GM12878 (cell line): ENCODE results near the gene PRRC2B. TPM values are rescaled to one million over a fixed set of nuclear protein-coding genes. Genes with fewer than 3 reads are reported as not detected.
A peak's percentile ranks its signal among the peaks of the same experiment; 100 is the strongest.

Experiments
- polyA plus RNA-seq, 11 experiments: library from polyadenylated mRNA; depleted of rRNA in 4 of 11; unstranded in 6 of 11; stranded (reverse) in 5 of 11; fragments of >200 nt; fragmentation: Nextera tagmentation in 4 of 11; fragmentation: Illumina TruSeq in 1 of 11; extraction: Ambion mirVana in 4 of 11; extraction: Trizol in 1 of 11; gene quantifications; 1 replicate in 1 of 11; 2 replicates in 10 of 11; pipeline versions ENCODE4 v1.2.1 to v1.2.3, GENCODE V29; 2011 to 2016; ENCODE audit warnings: inconsistent platforms in 2 of 11, missing spikeins in 2 of 11, low read depth in 1 of 11
- small RNA-seq: library from RNA; depleted of rRNA; stranded (forward); fragments of <200 nt; gene quantifications from one replicate; pipeline ENCODE3, GENCODE V24; 2014
- total RNA-seq, 4 experiments: library from RNA; depleted of rRNA in 3 of 4; stranded (reverse); fragments of >200 nt in 3 of 4; fragmentation: Illumina TruSeq in 1 of 4; extraction: Trizol in 1 of 4; gene quantifications; 2 replicates each; pipeline versions ENCODE4 v1.2.1 to v1.2.3, GENCODE V29; 2013 to 2021

The PRRC2B gene
- total and polyA plus RNA-seq, 10 of the 15 experiments (the other 5 are each of a cell fraction or from before 2014, with no cell fraction given) = 0.84 to 155 (median 28.7) TPM

Small RNA genes lying within 50 kb of the gene (small RNA-seq; reads per million reads assigned to genes)
- 1.0 reads per million, percentile 33 among the genes with 10 or more reads in this experiment for gene SNORD62A
- gene SNORD62B = 0.27 reads per million

Other genes with a start within 250 kb of the PRRC2B start
- 19.2 and 20.1 TPM in 2 replicates for gene FAM78A, start 117.6 kb upstream of the PRRC2B start, total RNA-seq (2014; rRNA removed)
- 10.5 and 11.0 TPM in 2 replicates for gene FAM78A, start 117.6 kb upstream of the PRRC2B start, total RNA-seq (2014; rRNA removed; fragmentation: Illumina TruSeq; extraction: Trizol)
- gene FAM78A, start 117.6 kb upstream of the PRRC2B start, total RNA-seq (2021) = 25.1 and 25.4 TPM in 2 replicates
- 13.7 and 32.5 TPM in 2 replicates for gene FAM78A, start 117.6 kb upstream of the PRRC2B start, polyA plus RNA-seq (2011; rRNA removed)
- 5.4 and 13.4 TPM in 2 replicates for gene FAM78A, start 117.6 kb upstream of the PRRC2B start, polyA plus RNA-seq (2014; fragmentation: Illumina TruSeq; extraction: Trizol)
- under 1 TPM; 0.18 to 0.66 TPM for gene FAM78A, start 117.6 kb upstream of the PRRC2B start, polyA plus RNA-seq (2014; fragmentation: Nextera tagmentation; extraction: Ambion mirVana)
- gene FAM78A, start 117.6 kb upstream of the PRRC2B start, polyA plus RNA-seq (2014; rRNA removed) = 19.4 and 23.5 TPM in 2 replicates
- gene FAM78A, start 117.6 kb upstream of the PRRC2B start, polyA plus RNA-seq (2016; fragmentation: Nextera tagmentation; extraction: Ambion mirVana) = 10 to 100 TPM in 1 of 2 experiments, 1 to 10 TPM in 1; 6.7 to 10.1 TPM
- gene PLPP7, start 104.4 kb upstream of the PRRC2B start, total RNA-seq (2014; rRNA removed) = 0.38 and 0.40 TPM in 2 replicates
- gene PLPP7, start 104.4 kb upstream of the PRRC2B start, total RNA-seq (2014; rRNA removed; fragmentation: Illumina TruSeq; extraction: Trizol) = 0.09 and 0.31 TPM in 2 replicates
- 0.72 and 0.97 TPM in 2 replicates for gene PLPP7, start 104.4 kb upstream of the PRRC2B start, total RNA-seq (2021)
- not detected in 2 replicates for gene PLPP7, start 104.4 kb upstream of the PRRC2B start, polyA plus RNA-seq (2011; rRNA removed)
- gene PLPP7, start 104.4 kb upstream of the PRRC2B start, polyA plus RNA-seq (2014; fragmentation: Illumina TruSeq; extraction: Trizol) = not detected in 2 replicates
- under 1 TPM in 1 of 2 experiments, not detected in 1; 0.05 TPM for gene PLPP7, start 104.4 kb upstream of the PRRC2B start, polyA plus RNA-seq (2014; fragmentation: Nextera tagmentation; extraction: Ambion mirVana)
- gene PLPP7, start 104.4 kb upstream of the PRRC2B start, polyA plus RNA-seq (2014; rRNA removed) = 0.12 and 0.25 TPM in 2 replicates
- gene PLPP7, start 104.4 kb upstream of the PRRC2B start, polyA plus RNA-seq (2016; fragmentation: Nextera tagmentation; extraction: Ambion mirVana) = 1 to 10 TPM in 1 of 2 experiments, under 1 TPM in 1; 0.68 to 1.0 TPM
- gene POMT1, start 108.8 kb downstream of the PRRC2B start, total RNA-seq (2014; rRNA removed) = 13.9 and 16.4 TPM in 2 replicates
- 8.3 and 8.4 TPM in 2 replicates for gene POMT1, start 108.8 kb downstream of the PRRC2B start, total RNA-seq (2014; rRNA removed; fragmentation: Illumina TruSeq; extraction: Trizol)
- 16.1 and 19.2 TPM in 2 replicates for gene POMT1, start 108.8 kb downstream of the PRRC2B start, total RNA-seq (2021)
- 8.3 and 12.7 TPM in 2 replicates for gene POMT1, start 108.8 kb downstream of the PRRC2B start, polyA plus RNA-seq (2011; rRNA removed)
- 5.1 and 9.1 TPM in 2 replicates for gene POMT1, start 108.8 kb downstream of the PRRC2B start, polyA plus RNA-seq (2014; fragmentation: Illumina TruSeq; extraction: Trizol)
- gene POMT1, start 108.8 kb downstream of the PRRC2B start, polyA plus RNA-seq (2014; fragmentation: Nextera tagmentation; extraction: Ambion mirVana) = 1 to 10 TPM; 1.2 to 2.2 TPM
- 15.8 and 20.7 TPM in 2 replicates for gene POMT1, start 108.8 kb downstream of the PRRC2B start, polyA plus RNA-seq (2014; rRNA removed)
- 10 to 100 TPM; 12.5 to 12.7 TPM for gene POMT1, start 108.8 kb downstream of the PRRC2B start, polyA plus RNA-seq (2016; fragmentation: Nextera tagmentation; extraction: Ambion mirVana)
- gene UCK1, start 137.2 kb downstream of the PRRC2B start, total RNA-seq (2014; rRNA removed) = 19.0 and 20.8 TPM in 2 replicates
- 10.0 and 12.8 TPM in 2 replicates for gene UCK1, start 137.2 kb downstream of the PRRC2B start, total RNA-seq (2014; rRNA removed; fragmentation: Illumina TruSeq; extraction: Trizol)
- 19.2 and 20.6 TPM in 2 replicates for gene UCK1, start 137.2 kb downstream of the PRRC2B start, total RNA-seq (2021)
- 12.1 and 16.7 TPM in 2 replicates for gene UCK1, start 137.2 kb downstream of the PRRC2B start, polyA plus RNA-seq (2011; rRNA removed)
- 8.6 and 10.9 TPM in 2 replicates for gene UCK1, start 137.2 kb downstream of the PRRC2B start, polyA plus RNA-seq (2014; fragmentation: Illumina TruSeq; extraction: Trizol)
- gene UCK1, start 137.2 kb downstream of the PRRC2B start, polyA plus RNA-seq (2014; fragmentation: Nextera tagmentation; extraction: Ambion mirVana) = under 1 TPM; 0.31 to 0.88 TPM
- 27.0 and 36.8 TPM in 2 replicates for gene UCK1, start 137.2 kb downstream of the PRRC2B start, polyA plus RNA-seq (2014; rRNA removed)
- 10 to 100 TPM; 24.0 to 24.3 TPM for gene UCK1, start 137.2 kb downstream of the PRRC2B start, polyA plus RNA-seq (2016; fragmentation: Nextera tagmentation; extraction: Ambion mirVana)
- gene PRRT1B, start 151.4 kb downstream of the PRRC2B start, total RNA-seq (2014; rRNA removed) = not detected in 2 replicates
- not detected in 2 replicates for gene PRRT1B, start 151.4 kb downstream of the PRRC2B start, total RNA-seq (2014; rRNA removed; fragmentation: Illumina TruSeq; extraction: Trizol)
- not detected in 2 replicates for gene PRRT1B, start 151.4 kb downstream of the PRRC2B start, total RNA-seq (2021)
- gene PRRT1B, start 151.4 kb downstream of the PRRC2B start, polyA plus RNA-seq (2011; rRNA removed) = not detected in 2 replicates
- not detected in 2 replicates for gene PRRT1B, start 151.4 kb downstream of the PRRC2B start, polyA plus RNA-seq (2014; fragmentation: Illumina TruSeq; extraction: Trizol)
- not detected for gene PRRT1B, start 151.4 kb downstream of the PRRC2B start, polyA plus RNA-seq (2014; fragmentation: Nextera tagmentation; extraction: Ambion mirVana)
- not detected in 2 replicates for gene PRRT1B, start 151.4 kb downstream of the PRRC2B start, polyA plus RNA-seq (2014; rRNA removed)
- gene PRRT1B, start 151.4 kb downstream of the PRRC2B start, polyA plus RNA-seq (2016; fragmentation: Nextera tagmentation; extraction: Ambion mirVana) = not detected